IMR-90 (cell line): ENCODE results near the gene NIPAL3. TPM values are rescaled to one million over a fixed set of nuclear protein-coding genes. Genes with fewer than 3 reads are reported as not detected.

Experiments
- ATAC-seq: fragments of 200-7000 bp; cut with Tn5 transposase; 2 replicates; pipeline ENCODE4 v1.9.1; 2020; ENCODE audit warnings: low read depth, mild to moderate bottlenecking, moderate library complexity
- BruUV-seq: library from RNA; stranded (reverse); fragments of 400-500 nt; replicated peaks from 2 replicates; lab custom pipeline; 2021; lab: Mats Ljungman, UMichigan
- CTCF ChIA-PET: fragments of 300-600 bp; formaldehyde crosslinking; extraction: SDS; loops from one replicate; lab custom pipeline; 2021; ENCODE audit warnings: antibody characterized with exemption; lab: Yijun Ruan, JAX
- POLR2A ChIA-PET: fragments of 300-600 bp; sonication (Branson Sonifier 250); formaldehyde crosslinking; loops from one replicate; lab custom pipeline; 2022; ENCODE audit warnings: antibody characterized with exemption; ENCODE audit not compliant: unreplicated experiment; lab: Charles Lee
- DNase-seq: peaks from one replicate; pipeline ENCODE4 v3.0.0; 2013
- H2AFZ ChIP-seq: replicated peaks from 2 replicates; pipeline ENCODE3; 2013; ENCODE audit warnings: low read length, mild to moderate bottlenecking; ENCODE audit not compliant: poor library complexity
- H2AK5ac ChIP-seq: 2 replicates; pipeline ENCODE4 v1.6.1; 2013; ENCODE audit warnings: low read depth, low read length, inconsistent platforms
- H2AK9ac ChIP-seq: replicated peaks from 2 replicates; pipeline ENCODE3; 2013; ENCODE audit warnings: mild to moderate bottlenecking, low read depth, low read length, moderate library complexity; ENCODE audit not compliant: poor library complexity
- H2BK120ac ChIP-seq: 2 replicates; pipeline ENCODE4 v1.6.1; 2013; ENCODE audit warnings: low read depth, low read length, inconsistent platforms
- H2BK15ac ChIP-seq: 3 replicates; pipeline ENCODE4 v1.6.1; 2013; ENCODE audit warnings: low read depth, low read length, inconsistent platforms
- H2BK20ac ChIP-seq: 2 replicates; pipeline ENCODE4 v1.6.1; 2013; ENCODE audit warnings: low read depth, mild to moderate bottlenecking, inconsistent platforms, low read length, moderate library complexity
- H2BK5ac ChIP-seq: 2 replicates; pipeline ENCODE4 v1.6.1; 2013; ENCODE audit warnings: mild to moderate bottlenecking, low read depth, low read length, inconsistent platforms; ENCODE audit not compliant: poor library complexity, severe bottlenecking
- H3K14ac ChIP-seq: replicated peaks from 2 replicates; pipeline ENCODE4 v1.6.1; 2013; ENCODE audit warnings: low read depth, low read length, inconsistent platforms
- H3K18ac ChIP-seq: 2 replicates; pipeline ENCODE4 v1.6.1; 2013; ENCODE audit warnings: low read depth, low read length, control low read depth
- H3K23ac ChIP-seq: 2 replicates; pipeline ENCODE4 v1.6.1; 2013; ENCODE audit warnings: low read depth, low read length, inconsistent platforms
- H3K27ac ChIP-seq: 2 replicates; pipeline ENCODE4 v1.5.1; 2013; ENCODE audit warnings: mild to moderate bottlenecking, control low read depth, low read length; ENCODE audit not compliant: insufficient read depth
- H3K27me3 ChIP-seq: 2 replicates; pipeline ENCODE4 v1.6.1; 2013; ENCODE audit warnings: low read length; ENCODE audit not compliant: control insufficient read depth, insufficient read depth
- H3K36me3 ChIP-seq: 2 replicates; pipeline ENCODE4 v1.6.1; 2013; ENCODE audit warnings: low read length, mixed read lengths; ENCODE audit not compliant: control insufficient read depth, insufficient read depth
- H3K4ac ChIP-seq: 2 replicates; pipeline ENCODE4 v1.6.1; 2013; ENCODE audit warnings: low read depth, low read length, inconsistent platforms
- H3K4me1 ChIP-seq: 2 replicates; pipeline ENCODE4 v1.6.1; 2013; ENCODE audit warnings: low read length, mixed read lengths; ENCODE audit not compliant: control insufficient read depth, insufficient read depth
- H3K4me2 ChIP-seq: 2 replicates; pipeline ENCODE4 v1.6.1; 2013; ENCODE audit warnings: low read depth, mild to moderate bottlenecking, control low read depth, low read length, moderate library complexity
- H3K4me3 ChIP-seq: 2 replicates; pipeline ENCODE4 v1.5.1; 2013; ENCODE audit warnings: low read depth, mild to moderate bottlenecking, control low read depth, low read length, moderate library complexity; ENCODE audit not compliant: insufficient read depth
- H3K56ac ChIP-seq: 2 replicates; pipeline ENCODE4 v1.6.1; 2013; ENCODE audit warnings: low read length, inconsistent platforms; ENCODE audit not compliant: insufficient read depth; ENCODE audit errors: extremely low read depth
- H3K79me1 ChIP-seq, 2 experiments: 2 replicates each; pipeline ENCODE4 v1.6.1; 2013; ENCODE audit warnings: low read length in 2 of 2, inconsistent platforms in 1 of 2, low read depth in 1 of 2
- H3K9ac ChIP-seq: 2 replicates; pipeline ENCODE4 v1.6.1; 2013; ENCODE audit warnings: low read depth, low read length, control low read depth
- H3K9me1 ChIP-seq: 2 replicates; pipeline ENCODE4 v1.6.1; 2013; ENCODE audit warnings: low read length, inconsistent platforms; ENCODE audit not compliant: insufficient read depth
- H3K9me3 ChIP-seq: 2 replicates; pipeline ENCODE4 v1.6.1; 2013; ENCODE audit warnings: low read length; ENCODE audit not compliant: control insufficient read depth, insufficient read depth
- H4K20me1 ChIP-seq: 2 replicates; pipeline ENCODE4 v1.6.1; 2013; ENCODE audit warnings: low read length, inconsistent platforms; ENCODE audit not compliant: insufficient read depth
- H4K5ac ChIP-seq: 2 replicates; pipeline ENCODE4 v1.6.1; 2013; ENCODE audit warnings: mild to moderate bottlenecking, low read depth, low read length, control low read depth
- H4K8ac ChIP-seq, 2 experiments: 2 replicates each; pipeline ENCODE4 v1.6.1; 2013; ENCODE audit warnings: low read depth in 2 of 2, low read length in 2 of 2, control low read depth in 1 of 2, inconsistent platforms in 1 of 2
- H4K91ac ChIP-seq: 2 replicates; pipeline ENCODE4 v1.6.1; 2013; ENCODE audit warnings: low read depth, low read length, inconsistent platforms; ENCODE audit not compliant: insufficient read depth
- BHLHE40 ChIP-seq: fragments of 150-350 bp; IDR thresholded peaks from 2 replicates; pipeline ENCODE4 v1.6.1; 2016; ENCODE audit warnings: mild to moderate bottlenecking, low read depth, low read length
- CEBPB ChIP-seq: IDR thresholded peaks from 2 replicates; pipeline ENCODE4 v1.6.1; 2012; ENCODE audit warnings: low read depth, low read length, improper control_type of control experiment
- CHD1 ChIP-seq: IDR thresholded peaks from 2 replicates; pipeline ENCODE4 v1.6.1; 2012; ENCODE audit warnings: low read depth, low read length, improper control_type of control experiment
- ELK1 ChIP-seq: fragments of 150-350 bp; IDR thresholded peaks from 2 replicates; pipeline ENCODE4 v1.6.1; 2016; ENCODE audit warnings: low read depth, mild to moderate bottlenecking, low read length, moderate library complexity, borderline replicate concordance
- FOS ChIP-seq: fragments of 150-350 bp; IDR thresholded peaks from 2 replicates; pipeline ENCODE4 v1.6.1; 2016; ENCODE audit warnings: low read depth, low read length
- MAFK ChIP-seq: IDR thresholded peaks from 2 replicates; pipeline ENCODE4 v1.6.1; 2012; ENCODE audit warnings: low read depth, low read length, improper control_type of control experiment
- MXI1 ChIP-seq: IDR thresholded peaks from 2 replicates; pipeline ENCODE4 v1.6.1; 2012; ENCODE audit warnings: low read depth, mild to moderate bottlenecking, low read length, moderate library complexity, borderline replicate concordance
- NFE2L2 ChIP-seq: fragments of 150-350 bp; IDR thresholded peaks from 2 replicates; pipeline ENCODE4 v1.6.1; 2016; ENCODE audit warnings: low read depth, mild to moderate bottlenecking, low read length
- POLR2A ChIP-seq: IDR thresholded peaks from 2 replicates; pipeline ENCODE4 v1.6.1; 2012; ENCODE audit warnings: mild to moderate bottlenecking, low read depth, low read length
- RAD21 ChIP-seq: IDR thresholded peaks from 2 replicates; pipeline ENCODE4 v1.6.1; 2012; ENCODE audit warnings: low read length, improper control_type of control experiment
- RFX5 ChIP-seq: IDR thresholded peaks from 2 replicates; pipeline ENCODE4 v1.8.0; 2012; ENCODE audit warnings: low read depth, mild to moderate bottlenecking, low read length, moderate library complexity
- USF2 ChIP-seq: fragments of 150-350 bp; IDR thresholded peaks from 2 replicates; pipeline ENCODE4 v1.6.1; 2017; ENCODE audit warnings: mild to moderate bottlenecking, antibody characterized with exemption, low read length, low read depth
- WGBS, 2 experiments: methylation state at CpG; one replicate each; pipeline versions ENCODE4 v1.1.5 to v1.1.7; 2013; ENCODE audit warnings: missing lambda C conversion rate in 2 of 2; ENCODE audit not compliant: insufficient read length in 1 of 2; ENCODE audit errors: extremely low coverage in 2 of 2; 5-methylcytosine and 5-hydroxymethylcytosine counted together
- dilution Hi-C: fragments of 300-500 bp; cut with HindIII; formaldehyde crosslinking; loops from one replicate; pipeline ENCODE4 v1.14.3; 2018; ENCODE audit warnings: low sequenced_read_pairs; ENCODE audit not compliant: unreplicated experiment
- in situ Hi-C: fragments of 300-500 bp; cut with MboI; formaldehyde crosslinking; loops from 3 replicates; pipeline ENCODE4 v1.14.3; 2019; ENCODE audit warnings: low sequenced_read_pairs, inconsistent platforms, mixed read lengths
- intact Hi-C: fragments of 100-400 bp; cut with micrococcal nuclease; formaldehyde crosslinking; loops from 2 replicates; pipeline ENCODE4 v1.10.0; 2022
- polyA plus RNA-seq, 3 experiments: library from polyadenylated mRNA; depleted of rRNA; stranded (reverse); fragments of >200 nt; gene quantifications; 2 replicates each; pipeline ENCODE4 v1.2.3, GENCODE V29; 2012; ENCODE audit warnings: low replicate concordance in 1 of 3
- total RNA-seq: library from RNA; depleted of rRNA; stranded (reverse); fragments of >200 nt; gene quantifications from 2 replicates; pipeline ENCODE4 v1.2.3, GENCODE V29; 2012

The NIPAL3 gene
- total and polyA plus RNA-seq, 2 of the 4 experiments (the other 2 are of a cell fraction) = 55.0 to 123 TPM

GRCh38 chr1:24505816-24506215 lies 90.2 kb downstream of the NIPAL3 start:
- no peak overlapping the region for H4K5ac ChIP-seq
- no peak overlapping the region for H2BK20ac ChIP-seq
- peaks cover 12% of the 10 kb centered on the region; the same call in 1 of the 2 replicates for H3K9me1 ChIP-seq
- no peak overlapping the region for H3K27ac ChIP-seq
- no peaks in the 10 kb centered on the region for H3K27me3 ChIP-seq
- no peak for TF ChIP-seq POLR2A
- TF ChIP-seq RFX5 = no peak
- TF ChIP-seq CHD1 = no peak
- no peak for TF ChIP-seq RAD21
- TF ChIP-seq ELK1 = no peak
- no peak for TF ChIP-seq USF2
- TF ChIP-seq CEBPB = no peak
- TF ChIP-seq FOS = no peak
- TF ChIP-seq BHLHE40 = no peak
- no peak for TF ChIP-seq MAFK
- TF ChIP-seq MXI1 = no peak
- no peak for TF ChIP-seq NFE2L2
- intact Hi-C loops = loop anchor here (10.0 kb wide), 1 partner anchor 109 kb away; no protein-coding TSS in a partner anchor
- BruUV-seq = no TSS peak
- no peak overlapping the region for H3K56ac ChIP-seq
- H4K8ac ChIP-seq = no peak overlapping the region
- no peak overlapping the region for H3K18ac ChIP-seq
- dilution Hi-C loops = no loop called here
- no peak overlapping the region for H2AK9ac ChIP-seq
- H2AK5ac ChIP-seq = no peak overlapping the region
- in situ Hi-C loops = no loop called here
- no peak overlapping the region for H3K4ac ChIP-seq
- ChIA-PET POLR2A (no interaction called here), CTCF (interaction anchor here (0.6 to 0.9 kb wide), 2 partner anchors 11 to 114 kb away, joined by 3 to 5 read pairs; no protein-coding TSS in a partner anchor)
- no peaks in the 10 kb centered on the region; the same call in 1 of the 2 replicates for H4K20me1 ChIP-seq
- H2AFZ ChIP-seq = no peak overlapping the region
- H3K4me1 ChIP-seq = no peaks in the 10 kb centered on the region
- no peak for ATAC-seq
- no peak overlapping the region for H3K9ac ChIP-seq
- no peak for DNase-seq
- no peak overlapping the region for H2BK120ac ChIP-seq
- no peak overlapping the region for H2BK5ac ChIP-seq
- no peak overlapping the region for H3K14ac ChIP-seq
- no peak overlapping the region for H3K4me3 ChIP-seq
- no peak overlapping the region for H4K91ac ChIP-seq
- H3K79me1 ChIP-seq = peaks cover 9 to 26% of the 10 kb centered on the region in 2 experiments
- no peaks in the 10 kb centered on the region for H3K9me3 ChIP-seq
- H3K4me2 ChIP-seq = no peak overlapping the region
- no peak overlapping the region for H3K23ac ChIP-seq
- no peaks in the 10 kb centered on the region for H3K36me3 ChIP-seq
- H2BK15ac ChIP-seq = no peak overlapping the region
- WGBS, 2 experiments = no CpG with 5 or more reads among the region's 4 CpGs
